Ecto neural progenitor cell (in vitro differentiated cells): ENCODE measurements around the gene GUK1.

Experiments used
- DNase-seq: peaks from one replicate; pipeline ENCODE4 v3.0.0-alpha.2; 2018; ENCODE audit warnings: low spot score

Gene GUK1

GRCh38 chr1:228139931-228140723 lies at the start of gene GUK1:
Gene GUK1 (plus strand): TSS chr1:228140279. CDS start chr1:228140303, 24 bp downstream.
- DNase-seq: peak; percentile 100

- no peak for DNase-seq
These were observed 49.4 kb upstream of the GUK1 start for GRCh38 chr1:228090613-228091081.

- DNase-seq: no peak
These were observed 49.0 kb upstream of the GUK1 start for GRCh38 chr1:228091084-228091483.

GRCh38 chr1:228092342-228093049 lies 47.6 kb upstream of the GUK1 start:
- DNase-seq: no peak

GRCh38 chr1:228093050-228093906 lies 46.8 kb upstream of the GUK1 start:
- DNase-seq: no peak

- no peak for DNase-seq
These were observed 45.6 kb upstream of the GUK1 start for GRCh38 chr1:228094432-228095016.

GRCh38 chr1:228095161-228095560 lies 44.9 kb upstream of the GUK1 start:
- no peak for DNase-seq

GRCh38 chr1:228095938-228096337 lies 44.1 kb upstream of the GUK1 start:
- DNase-seq: no peak

GRCh38 chr1:228096416-228097332 lies 43.4 kb upstream of the GUK1 start:
- DNase-seq: no peak

GRCh38 chr1:228097333-228098081 lies 42.6 kb upstream of the GUK1 start:
- no peak for DNase-seq

- DNase-seq: no peak
These were observed 41.7 kb upstream of the GUK1 start for GRCh38 chr1:228098323-228098931.

GRCh38 chr1:228099331-228099732 lies 40.7 kb upstream of the GUK1 start:
- DNase-seq: no peak

- no peak for DNase-seq
These were observed 39.1 kb upstream of the GUK1 start for GRCh38 chr1:228100822-228101613.

GRCh38 chr1:228101614-228101993 lies 38.5 kb upstream of the GUK1 start:
- no peak for DNase-seq

GRCh38 chr1:228101994-228102790 lies 37.9 kb upstream of the GUK1 start:
- DNase-seq: peak; percentile 73

GRCh38 chr1:228102791-228103620 lies 37.1 kb upstream of the GUK1 start, which contains the start of gene C1orf35:
Gene C1orf35 (minus strand): TSS chr1:228103325. CDS start chr1:228103227, 98 bp downstream.
- DNase-seq: peak; percentile 99
